ENCODE measurements around the gene VSIR.

DNA sequence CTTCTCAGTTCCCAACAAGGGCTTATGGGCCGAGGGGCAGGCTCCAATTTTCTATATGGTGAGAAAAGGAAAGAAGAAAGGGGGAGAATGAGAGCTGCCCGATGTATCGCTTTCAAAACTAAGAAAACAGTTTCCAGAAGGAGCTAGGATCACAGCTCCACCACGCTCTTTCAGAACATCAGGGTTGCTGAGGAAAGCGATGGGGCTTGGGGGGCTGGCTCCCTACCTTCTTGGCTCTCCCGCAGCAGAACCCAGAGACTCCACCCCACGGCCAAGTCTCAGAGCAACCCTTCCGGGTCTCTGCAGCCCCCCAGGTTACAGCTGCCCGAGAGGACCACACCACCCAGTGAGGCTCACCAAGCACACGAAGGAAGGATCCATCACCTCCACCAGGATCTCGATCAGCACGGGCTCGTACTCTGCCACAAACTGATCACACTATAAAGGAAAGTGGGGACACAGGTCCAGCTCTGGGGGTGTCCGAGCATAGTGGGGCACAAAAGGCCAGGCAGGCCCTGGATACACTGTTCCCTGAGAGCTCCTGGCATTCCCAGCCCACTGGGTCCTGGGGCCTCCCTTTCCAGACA is 45.4 kb upstream of the VSIR start:
- TF ChIP-seq, protein P1, sequence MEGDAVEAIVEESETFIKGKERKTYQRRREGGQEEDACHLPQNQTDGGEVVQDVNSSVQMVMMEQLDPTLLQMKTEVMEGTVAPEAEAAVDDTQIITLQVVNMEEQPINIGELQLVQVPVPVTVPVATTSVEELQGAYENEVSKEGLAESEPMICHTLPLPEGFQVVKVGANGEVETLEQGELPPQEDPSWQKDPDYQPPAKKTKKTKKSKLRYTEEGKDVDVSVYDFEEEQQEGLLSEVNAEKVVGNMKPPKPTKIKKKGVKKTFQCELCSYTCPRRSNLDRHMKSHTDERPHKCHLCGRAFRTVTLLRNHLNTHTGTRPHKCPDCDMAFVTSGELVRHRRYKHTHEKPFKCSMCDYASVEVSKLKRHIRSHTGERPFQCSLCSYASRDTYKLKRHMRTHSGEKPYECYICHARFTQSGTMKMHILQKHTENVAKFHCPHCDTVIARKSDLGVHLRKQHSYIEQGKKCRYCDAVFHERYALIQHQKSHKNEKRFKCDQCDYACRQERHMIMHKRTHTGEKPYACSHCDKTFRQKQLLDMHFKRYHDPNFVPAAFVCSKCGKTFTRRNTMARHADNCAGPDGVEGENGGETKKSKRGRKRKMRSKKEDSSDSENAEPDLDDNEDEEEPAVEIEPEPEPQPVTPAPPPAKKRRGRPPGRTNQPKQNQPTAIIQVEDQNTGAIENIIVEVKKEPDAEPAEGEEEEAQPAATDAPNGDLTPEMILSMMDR (IDR thresholded peaks at IDR 0.05; ENCODE audit: insufficient read depth, low read length): no peak
- TF ChIP-seq, protein P2, sequence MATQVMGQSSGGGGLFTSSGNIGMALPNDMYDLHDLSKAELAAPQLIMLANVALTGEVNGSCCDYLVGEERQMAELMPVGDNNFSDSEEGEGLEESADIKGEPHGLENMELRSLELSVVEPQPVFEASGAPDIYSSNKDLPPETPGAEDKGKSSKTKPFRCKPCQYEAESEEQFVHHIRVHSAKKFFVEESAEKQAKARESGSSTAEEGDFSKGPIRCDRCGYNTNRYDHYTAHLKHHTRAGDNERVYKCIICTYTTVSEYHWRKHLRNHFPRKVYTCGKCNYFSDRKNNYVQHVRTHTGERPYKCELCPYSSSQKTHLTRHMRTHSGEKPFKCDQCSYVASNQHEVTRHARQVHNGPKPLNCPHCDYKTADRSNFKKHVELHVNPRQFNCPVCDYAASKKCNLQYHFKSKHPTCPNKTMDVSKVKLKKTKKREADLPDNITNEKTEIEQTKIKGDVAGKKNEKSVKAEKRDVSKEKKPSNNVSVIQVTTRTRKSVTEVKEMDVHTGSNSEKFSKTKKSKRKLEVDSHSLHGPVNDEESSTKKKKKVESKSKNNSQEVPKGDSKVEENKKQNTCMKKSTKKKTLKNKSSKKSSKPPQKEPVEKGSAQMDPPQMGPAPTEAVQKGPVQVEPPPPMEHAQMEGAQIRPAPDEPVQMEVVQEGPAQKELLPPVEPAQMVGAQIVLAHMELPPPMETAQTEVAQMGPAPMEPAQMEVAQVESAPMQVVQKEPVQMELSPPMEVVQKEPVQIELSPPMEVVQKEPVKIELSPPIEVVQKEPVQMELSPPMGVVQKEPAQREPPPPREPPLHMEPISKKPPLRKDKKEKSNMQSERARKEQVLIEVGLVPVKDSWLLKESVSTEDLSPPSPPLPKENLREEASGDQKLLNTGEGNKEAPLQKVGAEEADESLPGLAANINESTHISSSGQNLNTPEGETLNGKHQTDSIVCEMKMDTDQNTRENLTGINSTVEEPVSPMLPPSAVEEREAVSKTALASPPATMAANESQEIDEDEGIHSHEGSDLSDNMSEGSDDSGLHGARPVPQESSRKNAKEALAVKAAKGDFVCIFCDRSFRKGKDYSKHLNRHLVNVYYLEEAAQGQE (IDR thresholded peaks at IDR 0.05; ENCODE audit: insufficient replicate concordance, low read depth): no peak
- TF ChIP-seq POLR2AphosphoS5 (IDR thresholded peaks at IDR 0.05; ENCODE audit: low read depth): no peak

Data from HL-60 (cell line).